8988T (cell line): ENCODE results near the gene FAM177B.
"Not testable (repeated sequence)": the region's sequence is repeated elsewhere in the genome, so short reads cannot be mapped to it uniquely, and the experiment has no call there.

Experiments used
- DNase-seq: peaks from one replicate; pipeline ENCODE4 v3.0.0; 2011

Gene FAM177B

GRCh38 chr1:222741630-222742457, 4.8 kb downstream of the FAM177B start:
- DNase-seq: not testable (repeated sequence)

GRCh38 chr1:222749927-222750326, 12.9 kb downstream of the FAM177B start:
- DNase-seq: no peak

GRCh38 chr1:222750651-222751050, 13.6 kb downstream of the FAM177B start:
- no peak for DNase-seq

GRCh38 chr1:222751255-222751654, 14.3 kb downstream of the FAM177B start:
- DNase-seq: no peak

GRCh38 chr1:222754366-222755139, 17.6 kb downstream of the FAM177B start:
- DNase-seq: no peak

- DNase-seq: no peak
Measured at GRCh38 chr1:222757646-222758268, 20.8 kb downstream of the FAM177B start.

- DNase-seq: no peak
Measured at GRCh38 chr1:222759451-222760035, 22.5 kb downstream of the FAM177B start.

- no peak for DNase-seq
Measured at GRCh38 chr1:222761083-222761482, 24.1 kb downstream of the FAM177B start.

GRCh38 chr1:222762178-222762577, 25.2 kb downstream of the FAM177B start:
- not testable (repeated sequence) for DNase-seq

- no peak for DNase-seq
Measured at GRCh38 chr1:222767152-222767571, 30.2 kb downstream of the FAM177B start.

- no peak for DNase-seq
Measured at GRCh38 chr1:222768592-222768991, 31.6 kb downstream of the FAM177B start.

- no peak for DNase-seq
Measured at GRCh38 chr1:222769181-222769580, 32.2 kb downstream of the FAM177B start.

GRCh38 chr1:222769971-222770620, 33.1 kb downstream of the FAM177B start:
- DNase-seq: no peak

- no peak for DNase-seq
Measured at GRCh38 chr1:222772996-222773379, 36.0 kb downstream of the FAM177B start.

- no peak for DNase-seq
Measured at GRCh38 chr1:222777463-222777862, 40.5 kb downstream of the FAM177B start.

- DNase-seq: no peak
Measured at GRCh38 chr1:222777977-222778376, 41.0 kb downstream of the FAM177B start.

- no peak for DNase-seq
Measured at GRCh38 chr1:222781251-222781650, 44.2 kb downstream of the FAM177B start.

- no peak for DNase-seq
Measured at GRCh38 chr1:222783051-222783450, 46.0 kb downstream of the FAM177B start.

- no peak for DNase-seq
Measured at GRCh38 chr1:222784371-222784770, 47.4 kb downstream of the FAM177B start.

GRCh38 chr1:222784916-222785315, 47.9 kb downstream of the FAM177B start:
- DNase-seq: no peak

GRCh38 chr1:222785529-222785928, 48.5 kb downstream of the FAM177B start:
- DNase-seq: no peak

- DNase-seq: no peak
Measured at GRCh38 chr1:222786121-222786520, 49.1 kb downstream of the FAM177B start.

GRCh38 chr1:222787729-222788128, 50.7 kb downstream of the FAM177B start:
- no peak for DNase-seq
